ENCODE data around the gene FBXW11.

Gene FBXW11

GRCh38 chr5:172050080-172050479, 43.6 kb upstream of the FBXW11 start:
- TF ChIP-seq CTCF (IDR thresholded peaks at IDR 0.05; ENCODE audit: low read depth, low read length): no peak
- H3K4me3 ChIP-seq (ENCODE audit: low read depth, low read length): no peak overlapping the region

- no peak for TF ChIP-seq CTCF (IDR thresholded peaks at IDR 0.05; ENCODE audit: low read depth, low read length)
- H3K4me3 ChIP-seq (ENCODE audit: low read depth, low read length): no peak overlapping the region
Measured at GRCh38 chr5:172049226-172049796, 42.9 kb upstream of the FBXW11 start.

GRCh38 chr5:172048539-172049101, 42.2 kb upstream of the FBXW11 start:
- TF ChIP-seq CTCF (IDR thresholded peaks at IDR 0.05; ENCODE audit: low read depth, low read length): no peak
- H3K4me3 ChIP-seq (ENCODE audit: low read depth, low read length): no peak overlapping the region

- no peak overlapping the region for H3K4me3 ChIP-seq (ENCODE audit: low read depth, low read length)
- TF ChIP-seq CTCF (IDR thresholded peaks at IDR 0.05; ENCODE audit: low read depth, low read length): no peak
Measured at GRCh38 chr5:172048170-172048422, 41.7 kb upstream of the FBXW11 start.

- H3K4me3 ChIP-seq (ENCODE audit: low read depth, low read length): no peak overlapping the region
- TF ChIP-seq CTCF (IDR thresholded peaks at IDR 0.05; ENCODE audit: low read depth, low read length): no peak
Measured at GRCh38 chr5:172046593-172046992, 40.2 kb upstream of the FBXW11 start.

- no peak overlapping the region for H3K4me3 ChIP-seq (ENCODE audit: low read depth, low read length)
- no peak for TF ChIP-seq CTCF (IDR thresholded peaks at IDR 0.05; ENCODE audit: low read depth, low read length)
Measured at GRCh38 chr5:172045315-172045632, 38.8 kb upstream of the FBXW11 start.

GRCh38 chr5:172044631-172045314, 38.3 kb upstream of the FBXW11 start:
- no peak overlapping the region for H3K4me3 ChIP-seq (ENCODE audit: low read depth, low read length)
- TF ChIP-seq CTCF (IDR thresholded peaks at IDR 0.05; ENCODE audit: low read depth, low read length): no peak
